SH-SY5Y (cell line): ENCODE measurements around the gene SETD1A.

ENCODE experiments used
- GATA2 ChIP-seq: IDR thresholded peaks from 2 replicates; pipeline ENCODE4 v1.6.1; 2011; ENCODE audit warnings: mild to moderate bottlenecking, low read depth, low read length
- GATA3 ChIP-seq: IDR thresholded peaks from 2 replicates; pipeline ENCODE4 v1.6.1; 2011; ENCODE audit warnings: low read depth, mild to moderate bottlenecking, low read length, moderate library complexity

- TF ChIP-seq GATA2 = no peak
- no peak for TF ChIP-seq GATA3
These were observed 2.6 kb upstream of the SETD1A start for GRCh38 chr16:30954993-30955392.
